ENCODE data around the gene ARHGAP24. TPM values are rescaled to one million over a fixed set of nuclear protein-coding genes. Genes with fewer than 3 reads are reported as not detected.
A peak's percentile ranks its signal among the peaks of the same experiment; 100 is the strongest.

Gene ARHGAP24
- total RNA-seq, 1 experiment from 2014 or later: 2.1 TPM

GRCh38 chr4:86038037-86038436 is 563.1 kb downstream of the ARHGAP24 start:
- POLR2A ChIA-PET: no interaction called here
- Mint-ChIP-seq H3K4me3 (no peak overlapping the region), H3K9me3 (peaks cover 13% of the 10 kb centered on the region), H3K4me1 (peaks cover 10% of the 10 kb centered on the region), H3K27ac (no peak overlapping the region), H3K36me3 (0 out of 2 replicates have a peak, but pooled peaks cover 8% of the 10 kb centered on the region), H3K27me3 (ENCODE audit: low read depth) (no peaks in the 10 kb centered on the region)
- DNase-seq (ENCODE audit: low spot score) (no peak), ATAC-seq (no peak)
- TF ChIP-seq OVOL2 (CRISPR knock-in tag; IDR thresholded peaks at IDR 0.05; ENCODE audit: borderline replicate concordance): no peak
- TF ChIP-seq HMGXB4 (CRISPR knock-in tag; IDR thresholded peaks at IDR 0.05): no peak
- no peak for TF ChIP-seq ZBTB43 (CRISPR knock-in tag; IDR thresholded peaks at IDR 0.05)
- no peak for TF ChIP-seq NFE2L1 (CRISPR knock-in tag; IDR thresholded peaks at IDR 0.05)
- no peak for TF ChIP-seq ETV6 (CRISPR knock-in tag; IDR thresholded peaks at IDR 0.05)
- TF ChIP-seq ATF6 (CRISPR knock-in tag; IDR thresholded peaks at IDR 0.05): no peak
- no peak for TF ChIP-seq NR1H2 (CRISPR knock-in tag; IDR thresholded peaks at IDR 0.05)
- CTCF ChIA-PET: interaction anchor here (1.0 kb wide), 1 partner anchor 185 kb away, joined by 3 read pairs; no protein-coding TSS in a partner anchor

GRCh38 chr4:86043755-86044592 is 569.0 kb downstream of the ARHGAP24 start:
- ATAC-seq (peak; percentile 50), DNase-seq (ENCODE audit: low spot score) (no peak)
- Mint-ChIP-seq H3K27ac (no peak overlapping the region), H3K27me3 (ENCODE audit: low read depth) (no peaks in the 10 kb centered on the region), H3K4me1 (peaks cover 15% of the 10 kb centered on the region), H3K9me3 (peaks cover 13% of the 10 kb centered on the region), H3K36me3 (0 out of 2 replicates have a peak, but pooled peaks cover 8% of the 10 kb centered on the region), H3K4me3 (no peak overlapping the region)
- ChIA-PET POLR2A (no interaction called here), CTCF (interaction anchor here (1.9 kb wide), 1 partner anchor 247 kb away, joined by 16 read pairs; no protein-coding TSS in a partner anchor)
- TF ChIP-seq CTCF (IDR thresholded peaks at IDR 0.05) (peak; percentile 47; the same call in 1 of the 2 replicates), ELF4 (CRISPR knock-in tag; IDR thresholded peaks at IDR 0.05; ENCODE audit: low read depth) (no peak)

GRCh38 chr4:86044593-86044985 is 569.6 kb downstream of the ARHGAP24 start:
- ChIA-PET CTCF (interaction anchor here (0.9 to 1.9 kb wide), 2 partner anchors 248 kb away, joined by 10 to 16 read pairs; no protein-coding TSS in a partner anchor), POLR2A (no interaction called here)
- ATAC-seq (no peak), DNase-seq (ENCODE audit: low spot score) (no peak)
- H3K4me1 Mint-ChIP-seq: peaks cover 15% of the 10 kb centered on the region
- H3K27me3 Mint-ChIP-seq (ENCODE audit: low read depth): no peaks in the 10 kb centered on the region
- no peak overlapping the region for H3K4me3 Mint-ChIP-seq
- H3K9me3 Mint-ChIP-seq: peaks cover 13% of the 10 kb centered on the region
- no peak overlapping the region for H3K27ac Mint-ChIP-seq
- 0 out of 2 replicates have a peak, but pooled peaks cover 8% of the 10 kb centered on the region for H3K36me3 Mint-ChIP-seq
- no peak for TF ChIP-seq MLX (CRISPR knock-in tag; IDR thresholded peaks at IDR 0.05)
- TF ChIP-seq E2F4 (CRISPR knock-in tag; IDR thresholded peaks at IDR 0.05; ENCODE audit: borderline replicate concordance, low read depth): no peak
- TF ChIP-seq CDX4 (CRISPR knock-in tag; IDR thresholded peaks at IDR 0.05; ENCODE audit: borderline replicate concordance): no peak
- no peak for TF ChIP-seq NFATC4 (CRISPR knock-in tag; IDR thresholded peaks at IDR 0.05)
- no peak for TF ChIP-seq CTCF (IDR thresholded peaks at IDR 0.05)
- no peak for TF ChIP-seq ZNF671 (CRISPR knock-in tag; IDR thresholded peaks at IDR 0.05)
- no peak for TF ChIP-seq SP1 (CRISPR knock-in tag; conservative IDR thresholded peaks at IDR 0.05)
